GM23338 (cell line): ENCODE measurements around the gene SRGAP1. TPM values are rescaled to one million over a fixed set of nuclear protein-coding genes. Genes with fewer than 3 reads are reported as not detected.

Experiments used
- ATAC-seq: fragments of 200-7000 bp; cut with Tn5 transposase; 3 replicates; pipeline ENCODE4 v1.9.1; 2020
- DNase-seq: peaks from one replicate; pipeline ENCODE4 v3.0.0-alpha.2; 2015; ENCODE audit warnings: low spot score
- H2AFZ ChIP-seq: fragments of 200-600 bp; sonication (generic); 2 replicates; pipeline ENCODE4 v1.8.0; 2016; ENCODE audit warnings: antibody characterized with exemption, mild to moderate bottlenecking, moderate library complexity
- H3F3A ChIP-seq: fragments of 200-600 bp; sonication (generic); replicated peaks from 2 replicates; pipeline ENCODE4 v1.8.0; 2017; ENCODE audit warnings: antibody characterized with exemption, mixed run types, low read depth
- H3K27ac ChIP-seq: fragments of 200-600 bp; sonication (generic); 2 replicates; pipeline ENCODE4 v1.6.1; 2016; ENCODE audit warnings: low read depth
- H3K27me3 ChIP-seq: fragments of 200-600 bp; sonication (generic); 2 replicates; pipeline ENCODE4 v1.8.0; 2016; ENCODE audit warnings: mild to moderate bottlenecking, mixed run types, moderate library complexity; ENCODE audit not compliant: insufficient read depth
- H3K36me3 ChIP-seq: fragments of 200-600 bp; sonication (generic); 2 replicates; pipeline ENCODE4 v1.8.0; 2016; ENCODE audit warnings: mild to moderate bottlenecking; ENCODE audit not compliant: insufficient read depth
- H3K4me1 ChIP-seq: fragments of 200-600 bp; sonication (generic); 2 replicates; pipeline ENCODE4 v1.8.0; 2016; ENCODE audit warnings: mild to moderate bottlenecking, moderate library complexity; ENCODE audit not compliant: insufficient read depth
- H3K4me2 ChIP-seq: fragments of 200-600 bp; sonication (generic); 2 replicates; pipeline ENCODE4 v1.7.1; 2017; ENCODE audit warnings: mixed run types
- H3K4me3 ChIP-seq: fragments of 200-600 bp; sonication (generic); 2 replicates; pipeline ENCODE4 v1.6.1; 2016; ENCODE audit warnings: mixed run types
- H3K79me2 ChIP-seq: fragments of 200-600 bp; sonication (generic); replicated peaks from 2 replicates; pipeline ENCODE4 v1.8.0; 2017; ENCODE audit warnings: mild to moderate bottlenecking; ENCODE audit not compliant: insufficient read depth
- H3K9me2 ChIP-seq: fragments of 200-600 bp; sonication (generic); 2 replicates; pipeline ENCODE4 v1.8.0; 2017; ENCODE audit not compliant: insufficient read depth
- H4K20me1 ChIP-seq: fragments of 200-600 bp; sonication (generic); replicated peaks from 2 replicates; pipeline ENCODE4 v1.8.0; 2017; ENCODE audit warnings: mild to moderate bottlenecking; ENCODE audit not compliant: insufficient read depth
- H3K27ac Mint-ChIP-seq: 2 replicates; pipeline ENCODE4 v1.8.0; 2020; ENCODE audit warnings: inconsistent platforms, mild to moderate bottlenecking, moderate library complexity, mixed read lengths
- H3K27me3 Mint-ChIP-seq: 3 replicates; pipeline ENCODE4 v1.8.0; 2022; ENCODE audit warnings: low read depth, mild to moderate bottlenecking, moderate library complexity, mixed read lengths, inconsistent platforms; ENCODE audit not compliant: insufficient read depth, poor library complexity
- H3K36me3 Mint-ChIP-seq: 3 replicates; pipeline ENCODE4 v1.8.0; 2021; ENCODE audit warnings: low read depth, mild to moderate bottlenecking, inconsistent platforms, moderate library complexity, mixed read lengths
- H3K4me1 Mint-ChIP-seq: 3 replicates; pipeline ENCODE4 v1.8.0; 2020; ENCODE audit warnings: mild to moderate bottlenecking, inconsistent platforms, mixed read lengths
- H3K4me3 Mint-ChIP-seq: 3 replicates; pipeline ENCODE4 v1.8.0; 2021; ENCODE audit warnings: moderate library complexity, mild to moderate bottlenecking, inconsistent platforms, mixed read lengths
- H3K9me3 Mint-ChIP-seq: 3 replicates; pipeline ENCODE4 v1.8.0; 2020; ENCODE audit warnings: moderate library complexity, mild to moderate bottlenecking, inconsistent platforms, mixed read lengths
- CREB1 ChIP-seq: fragments of 250-450 bp; sonication (Bioruptor Pico); IDR thresholded peaks from 2 replicates; pipeline ENCODE4 v1.5.0; 2020; ENCODE audit warnings: low read depth, mild to moderate bottlenecking, moderate library complexity
- ETS1 ChIP-seq: IDR thresholded peaks from 2 replicates; pipeline ENCODE4 v1.6.1; 2016; ENCODE audit warnings: antibody characterized with exemption
- EZH2 ChIP-seq: fragments of 200-600 bp; sonication (generic); IDR thresholded peaks from one replicate; pipeline ENCODE4 v1.8.0; 2017; ENCODE audit warnings: antibody characterized with exemption, mild to moderate bottlenecking, low read depth; ENCODE audit not compliant: unreplicated experiment
- EZH2phosphoT487 ChIP-seq: fragments of 200-600 bp; sonication (generic); IDR thresholded peaks from one replicate; pipeline ENCODE4 v1.8.1; 2018; ENCODE audit warnings: antibody characterized with exemption; ENCODE audit not compliant: unreplicated experiment
- JUNB ChIP-seq: IDR thresholded peaks from one replicate; pipeline ENCODE4 v1.6.1; 2016; ENCODE audit warnings: antibody characterized with exemption; ENCODE audit not compliant: unreplicated experiment
- NANOG ChIP-seq: IDR thresholded peaks from 2 replicates; pipeline ENCODE4 v1.6.1; 2016; ENCODE audit warnings: antibody characterized with exemption, borderline replicate concordance
- POLR2AphosphoS5 ChIP-seq: IDR thresholded peaks from 2 replicates; pipeline ENCODE4 v1.6.1; 2016; ENCODE audit warnings: antibody characterized with exemption, low read depth
- REST ChIP-seq: IDR thresholded peaks from one replicate; pipeline ENCODE4 v1.6.1; 2018; ENCODE audit warnings: antibody characterized with exemption; ENCODE audit not compliant: unreplicated experiment
- STAT1 ChIP-seq: IDR thresholded peaks from one replicate; pipeline ENCODE4 v1.6.1; 2016; ENCODE audit warnings: antibody characterized with exemption; ENCODE audit not compliant: unreplicated experiment
- ZNF114 ChIP-seq: fragments of 250-450 bp; sonication (Bioruptor Pico); IDR thresholded peaks from 2 replicates; pipeline ENCODE4 v1.5.0; 2020; ENCODE audit warnings: mild to moderate bottlenecking, moderate library complexity
- ZNF331 ChIP-seq: fragments of 250-450 bp; sonication (Bioruptor Pico); IDR thresholded peaks from 2 replicates; pipeline ENCODE4 v1.5.0; 2020; ENCODE audit warnings: low read depth, mild to moderate bottlenecking, moderate library complexity
- ZNF462 ChIP-seq: fragments of 250-450 bp; sonication (Bioruptor Pico); IDR thresholded peaks from 2 replicates; pipeline ENCODE4 v1.5.0; 2020; ENCODE audit warnings: mild to moderate bottlenecking, moderate library complexity
- polyA plus RNA-seq: library from polyadenylated mRNA; unstranded; fragments of >200 nt; fragmentation: Nextera tagmentation; extraction: Ambion mirVana; gene quantifications from 2 replicates; pipeline ENCODE4 v1.2.1, GENCODE V29; 2016
- total RNA-seq: library from RNA; depleted of rRNA; stranded (reverse); fragments of >200 nt; shearing (Covaris generic); gene quantifications from 2 replicates; pipeline ENCODE4 v1.2.3, GENCODE V29; 2014

SRGAP1 gene
- total and polyA plus RNA-seq, 2 experiments from 2014 or later: 6.1 to 8.1 TPM

- no peak for TF ChIP-seq POLR2AphosphoS5
- TF ChIP-seq EZH2phosphoT487: no peak
- no peak for TF ChIP-seq JUNB
- no peak for TF ChIP-seq ZNF331 (CRISPR knock-in tag)
- no peak for TF ChIP-seq EZH2
- TF ChIP-seq STAT1: no peak
- no peak for TF ChIP-seq ETS1
- no peak for TF ChIP-seq REST
- no peak for TF ChIP-seq NANOG
Measured at GRCh38 chr12:63917477-63917862, 73.0 kb downstream of the SRGAP1 start (continued).

- ATAC-seq (no peak), DNase-seq (no peak)
- no peaks in the 10 kb centered on the region; the same call in 1 of the 2 replicates for H3K79me2 ChIP-seq
- H3K9me2 ChIP-seq: peaks cover 9% of the 10 kb centered on the region
- peaks cover 14% of the 10 kb centered on the region for H3K4me1 ChIP-seq
- no peak overlapping the region for H3K4me3 ChIP-seq
- no peaks in the 10 kb centered on the region for H3K36me3 ChIP-seq
- no peaks in the 10 kb centered on the region for H3F3A ChIP-seq
- H2AFZ ChIP-seq: no peak overlapping the region
- peaks cover 4% of the 10 kb centered on the region for H3K27me3 Mint-ChIP-seq
- no peak overlapping the region; the same call in 1 of the 2 replicates for H3K27ac ChIP-seq
- 0 out of 2 replicates have a peak overlapping the region, but pooled peaks have one; percentile 23 for H3K27ac Mint-ChIP-seq
- no peaks in the 10 kb centered on the region for H3K27me3 ChIP-seq
- H3K36me3 Mint-ChIP-seq: no peaks in the 10 kb centered on the region
- H3K4me2 ChIP-seq: no peak overlapping the region
- H3K4me3 Mint-ChIP-seq: no peak overlapping the region
- peaks cover 20% of the 10 kb centered on the region for H3K4me1 Mint-ChIP-seq
- H3K9me3 Mint-ChIP-seq: no peaks in the 10 kb centered on the region
- no peaks in the 10 kb centered on the region for H4K20me1 ChIP-seq
- no peak for TF ChIP-seq ZNF114 (CRISPR knock-in tag)
- no peak for TF ChIP-seq ZNF462
- no peak for TF ChIP-seq ETS1
- TF ChIP-seq CREB1 (CRISPR knock-in tag): no peak
- TF ChIP-seq JUNB: no peak
- TF ChIP-seq STAT1: no peak
- no peak for TF ChIP-seq EZH2phosphoT487
Measured at GRCh38 chr12:63917864-63918799, 73.6 kb downstream of the SRGAP1 start.
